ENCODE data around the gene CCL2.
A peak's percentile ranks its signal among the peaks of the same experiment; 100 is the strongest.

CCL2 gene

DNA sequence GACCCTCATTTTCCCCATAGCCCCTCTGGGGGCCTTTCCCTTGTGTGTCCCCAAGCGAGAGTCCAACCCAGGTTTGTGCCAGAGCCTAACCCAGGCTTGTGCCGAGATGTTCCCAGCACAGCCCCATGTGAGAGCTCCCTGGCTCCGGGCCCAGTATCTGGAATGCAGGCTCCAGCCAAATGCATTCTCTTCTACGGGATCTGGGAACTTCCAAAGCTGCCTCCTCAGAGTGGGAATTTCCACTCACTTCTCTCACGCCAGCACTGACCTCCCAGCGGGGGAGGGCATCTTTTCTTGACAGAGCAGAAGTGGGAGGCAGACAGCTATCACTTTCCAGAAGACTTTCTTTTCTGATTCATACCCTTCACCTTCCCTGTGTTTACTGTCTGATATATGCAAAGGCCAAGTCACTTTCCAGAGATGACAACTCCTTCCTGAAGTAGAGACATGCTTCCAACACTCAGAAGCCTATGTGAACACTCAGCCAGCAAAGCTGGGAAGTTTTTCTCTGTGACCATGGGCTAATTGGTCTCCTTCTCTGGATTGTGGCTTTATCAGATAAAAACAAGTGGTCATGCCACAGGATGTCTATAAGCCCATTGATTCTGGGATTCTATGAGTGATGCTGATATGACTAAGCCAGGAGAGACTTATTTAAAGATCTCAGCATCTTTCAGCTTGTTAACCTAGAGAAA is 2.5 kb upstream of the CCL2 start:
- TF ChIP-seq CTCF (IDR thresholded peaks at IDR 0.05; ENCODE audit: insufficient read depth, low read depth, low read length, missing control alignments) = no peak
- peak; percentile 24 for DNase-seq (ENCODE audit: low read depth)
- no peak overlapping the region for H3K4me3 ChIP-seq (ENCODE audit: low read length)

- TF ChIP-seq CTCF (IDR thresholded peaks at IDR 0.05; ENCODE audit: insufficient read depth, low read depth, low read length, missing control alignments) = no peak
Measured at GRCh38 chr17:34253139-34253525, 2.0 kb upstream of the CCL2 start.

GRCh38 chr17:34254146-34254545 is 939 bp upstream of the CCL2 start:
- no peak for TF ChIP-seq CTCF (IDR thresholded peaks at IDR 0.05; ENCODE audit: insufficient read depth, low read depth, low read length, missing control alignments)
- no peak for DNase-seq (ENCODE audit: low read depth)
- no peak overlapping the region for H3K4me3 ChIP-seq (ENCODE audit: low read length)

More at GRCh38 chr17:34253139-34253525, 2.0 kb upstream of the CCL2 start:
- DNase-seq (ENCODE audit: low read depth) = no peak
- H3K4me3 ChIP-seq (ENCODE audit: low read length) = no peak overlapping the region

- no peak overlapping the region for H3K4me3 ChIP-seq (ENCODE audit: low read length)
- no peak for TF ChIP-seq CTCF (IDR thresholded peaks at IDR 0.05; ENCODE audit: insufficient read depth, low read depth, low read length, missing control alignments)
- no peak for DNase-seq (ENCODE audit: low read depth)
Measured at GRCh38 chr17:34255381-34255732, 272 bp downstream of the CCL2 start.

DNA sequence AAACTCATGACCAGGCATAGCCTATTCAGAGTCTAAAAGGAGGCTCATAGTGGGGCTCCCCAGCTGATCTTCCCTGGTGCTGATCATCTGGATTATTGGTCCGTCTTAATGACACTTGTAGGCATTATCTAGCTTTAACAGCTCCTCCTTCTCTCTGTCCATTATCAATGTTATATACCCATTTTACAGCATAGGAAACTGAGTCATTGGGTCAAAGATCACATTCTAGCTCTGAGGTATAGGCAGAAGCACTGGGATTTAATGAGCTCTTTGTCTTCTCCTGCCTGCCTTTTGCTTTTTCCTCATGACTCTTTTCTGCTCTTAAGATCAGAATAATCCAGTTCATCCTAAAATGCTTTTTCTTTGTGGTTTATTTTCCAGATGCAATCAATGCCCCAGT is 756 bp downstream of the CCL2 start:
- no peak for TF ChIP-seq CTCF (IDR thresholded peaks at IDR 0.05; ENCODE audit: insufficient read depth, low read depth, low read length, missing control alignments)
- DNase-seq (ENCODE audit: low read depth) = no peak
- H3K4me3 ChIP-seq (ENCODE audit: low read length) = no peak overlapping the region

GRCh38 chr17:34257299-34257985 is 2.4 kb downstream of the CCL2 start:
- no peak overlapping the region for H3K4me3 ChIP-seq (ENCODE audit: low read length)
- TF ChIP-seq CTCF (IDR thresholded peaks at IDR 0.05; ENCODE audit: insufficient read depth, low read depth, low read length, missing control alignments) = no peak
- DNase-seq (ENCODE audit: low read depth) = no peak

DNA sequence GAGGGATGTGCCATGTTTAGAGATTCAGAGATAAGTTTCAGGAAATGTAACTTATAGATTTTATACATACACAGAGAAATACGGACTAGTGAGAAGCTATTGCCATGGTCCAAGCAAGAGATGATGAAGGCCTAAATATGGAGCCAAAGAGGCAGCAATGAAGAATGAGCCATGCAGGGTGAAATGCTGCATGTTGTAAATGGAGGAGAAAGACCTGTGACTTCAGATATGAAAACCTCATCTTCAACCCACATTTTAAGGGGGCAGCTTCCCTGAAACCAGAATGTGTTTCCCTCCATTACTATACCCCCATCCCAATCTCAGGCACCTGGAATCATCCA is 2.9 kb downstream of the CCL2 start:
- no peak for TF ChIP-seq CTCF (IDR thresholded peaks at IDR 0.05; ENCODE audit: insufficient read depth, low read depth, low read length, missing control alignments)
- no peak for DNase-seq (ENCODE audit: low read depth)
- H3K4me3 ChIP-seq (ENCODE audit: low read length) = no peak overlapping the region

Data from epithelial cell of esophagus (primary cell).